Bronchial epithelial cell (primary cell): ENCODE results near the gene PMFBP1. TPM values are rescaled to one million over a fixed set of nuclear protein-coding genes. Genes with fewer than 3 reads are reported as not detected.

ENCODE experiments used
- DNase-seq: peaks from one replicate; pipeline ENCODE4 v3.0.0-alpha.2; 2010; ENCODE audit warnings: low read depth
- FAIRE-seq: peaks from 2 replicates; lab custom pipeline; 2011; peaks lifted over from hg19 to GRCh38; lab: Jason Lieb, UNC
- H3K27me3 ChIP-seq: 2 replicates; pipeline ENCODE4 v1.5.1; 2011; ENCODE audit warnings: low read length; ENCODE audit not compliant: control insufficient read depth, insufficient read depth
- H3K36me3 ChIP-seq: 2 replicates; pipeline ENCODE4 v1.5.1; 2011; ENCODE audit warnings: low read length; ENCODE audit not compliant: control insufficient read depth, insufficient read depth
- H3K4me3 ChIP-seq: 2 replicates; pipeline ENCODE4 v1.5.1; 2011; ENCODE audit warnings: mild to moderate bottlenecking, low read depth, low read length, control low read depth
- CTCF ChIP-seq: IDR thresholded peaks from 2 replicates; pipeline ENCODE4 v1.5.1; 2011; ENCODE audit warnings: mild to moderate bottlenecking, moderate library complexity, low read length, control low read depth, inconsistent platforms; ENCODE audit not compliant: insufficient read depth, severe bottlenecking
- total RNA-seq: library from RNA; depleted of rRNA; stranded (reverse); fragments of >200 nt; gene quantifications from 2 replicates; pipeline ENCODE4 v1.2.1, GENCODE V29; 2014

Gene PMFBP1
- total RNA-seq, 1 donor from 2014 or later = 0.53 TPM

DNA sequence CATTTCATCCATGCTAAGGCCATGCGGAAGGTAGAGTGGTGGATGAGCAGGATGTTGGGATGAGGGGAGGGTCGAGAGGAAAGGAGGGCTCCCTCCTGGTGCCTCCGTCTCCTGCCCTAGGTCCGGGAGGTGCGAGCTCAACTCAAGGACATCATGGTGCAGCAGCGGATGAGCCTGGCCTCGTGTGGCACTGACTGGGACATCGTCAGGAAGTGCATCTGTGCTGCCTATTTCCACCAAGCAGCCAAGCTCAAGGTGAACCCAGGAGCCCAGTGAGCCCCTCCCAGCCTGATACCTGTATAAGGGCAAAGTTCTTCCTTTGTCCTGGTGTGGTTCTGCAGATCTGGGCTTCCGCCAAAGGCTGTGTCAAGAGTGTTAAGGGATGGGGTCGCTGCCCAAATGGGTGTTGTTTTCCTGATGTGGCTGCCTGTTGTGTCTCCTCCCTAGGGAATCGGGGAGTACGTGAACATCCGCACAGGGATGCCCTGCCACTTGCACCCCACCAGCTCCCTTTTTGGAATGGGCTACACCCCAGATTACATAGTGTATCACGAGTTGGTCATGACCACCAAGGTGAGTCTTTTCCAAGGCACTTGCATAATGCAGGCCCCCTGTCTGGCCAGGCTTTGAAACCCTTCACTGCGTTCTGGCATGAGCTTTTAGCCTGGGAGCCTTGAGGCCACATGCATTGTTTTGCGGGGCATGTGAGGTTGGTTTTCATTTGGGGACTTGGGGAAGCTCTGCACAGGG, 63.4 kb downstream of the PMFBP1 start:
- DNase-seq (no peak), FAIRE-seq (peak; percentile 18)
- no peak for TF ChIP-seq CTCF
- Histone ChIP-seq H3K27me3 (no peaks in the 10 kb centered on the region), H3K4me3 (no peak overlapping the region), H3K36me3 (peaks cover 38% of the 10 kb centered on the region)

DNA sequence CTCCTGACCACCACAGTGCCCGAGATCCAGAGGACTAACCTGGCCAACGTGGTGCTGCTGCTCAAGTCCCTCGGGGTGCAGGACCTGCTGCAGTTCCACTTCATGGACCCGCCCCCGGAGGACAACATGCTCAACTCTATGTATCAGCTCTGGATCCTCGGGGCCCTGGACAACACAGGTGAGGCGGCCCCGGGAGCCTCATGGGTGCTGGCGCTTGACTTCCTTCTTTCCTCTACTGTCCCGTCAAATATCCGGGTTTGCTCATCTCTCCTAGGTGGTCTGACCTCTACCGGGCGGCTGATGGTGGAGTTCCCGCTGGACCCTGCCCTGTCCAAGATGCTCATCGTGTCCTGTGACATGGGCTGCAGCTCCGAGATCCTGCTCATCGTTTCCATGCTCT, 64.6 kb downstream of the PMFBP1 start:
- Histone ChIP-seq H3K36me3 (peaks cover 44% of the 10 kb centered on the region), H3K4me3 (no peak overlapping the region), H3K27me3 (no peaks in the 10 kb centered on the region)
- no peak for TF ChIP-seq CTCF
- no peak for FAIRE-seq
- DNase-seq = no peak

GRCh38 chr16:72105978-72106377, 66.0 kb downstream of the PMFBP1 start:
- TF ChIP-seq CTCF = no peak
- peaks cover 51% of the 10 kb centered on the region for H3K36me3 ChIP-seq
- no peaks in the 10 kb centered on the region for H3K27me3 ChIP-seq
- DNase-seq (no peak), FAIRE-seq (no peak)
- H3K4me3 ChIP-seq = no peak overlapping the region

GRCh38 chr16:72104905-72105304, 67.0 kb downstream of the PMFBP1 start:
- Histone ChIP-seq H3K27me3 (no peaks in the 10 kb centered on the region), H3K36me3 (peaks cover 54% of the 10 kb centered on the region), H3K4me3 (no peak overlapping the region)
- DNase-seq (no peak), FAIRE-seq (no peak)
- TF ChIP-seq CTCF = no peak

DNA sequence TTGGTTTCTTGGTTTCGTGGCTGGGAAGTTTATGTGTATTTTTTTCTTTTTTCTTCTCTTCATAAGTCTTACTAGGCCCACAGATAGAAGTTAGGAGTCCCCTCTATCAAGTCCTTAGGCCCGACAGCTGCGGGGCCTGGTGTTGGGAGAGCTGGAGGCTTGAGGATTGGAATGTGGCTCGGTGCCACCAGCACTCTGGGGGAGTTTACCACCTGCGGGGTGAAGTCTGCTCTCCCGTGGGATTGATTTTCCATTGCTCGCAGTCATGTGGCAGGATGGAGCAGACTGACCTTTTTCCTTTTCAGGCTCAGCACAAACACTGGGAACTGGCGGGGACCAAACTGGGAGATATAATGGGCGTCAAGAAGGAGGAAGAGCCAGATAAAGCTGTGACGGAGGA, 70.8 kb downstream of the PMFBP1 start:
- no peaks in the 10 kb centered on the region for H3K27me3 ChIP-seq
- peaks cover 56% of the 10 kb centered on the region for H3K36me3 ChIP-seq
- no peak for TF ChIP-seq CTCF
- no peak overlapping the region for H3K4me3 ChIP-seq
- DNase-seq = no peak
- no peak for FAIRE-seq
